Fibroblast of lung (primary cell): Measurements from ENCODE around the gene RGS12. TPM values are rescaled to one million over a fixed set of nuclear protein-coding genes. Genes with fewer than 3 reads are reported as not detected.

ENCODE experiments used
- DNase-seq, 2 donors: peaks; one replicate each; pipeline versions ENCODE4 v3.0.0 to v3.0.0-alpha.2; 2010; ENCODE audit warnings: low read depth in 2 of 2
- H2AFZ ChIP-seq: 2 replicates; pipeline ENCODE4 v1.5.1; 2012; ENCODE audit warnings: low read length, control low read depth, inconsistent platforms
- H3K27ac ChIP-seq: 2 replicates; pipeline ENCODE4 v1.5.1; 2011; ENCODE audit warnings: low read length, control low read depth; ENCODE audit not compliant: insufficient read depth
- H3K27me3 ChIP-seq: 2 replicates; pipeline ENCODE4 v1.5.1; 2011; ENCODE audit warnings: mild to moderate bottlenecking, low read length; ENCODE audit not compliant: control insufficient read depth, insufficient read depth
- H3K36me3 ChIP-seq: 2 replicates; pipeline ENCODE4 v1.5.1; 2011; ENCODE audit warnings: low read length; ENCODE audit not compliant: control insufficient read depth, insufficient read depth
- H3K4me1 ChIP-seq: 2 replicates; pipeline ENCODE4 v1.5.1; 2011; ENCODE audit warnings: low read length; ENCODE audit not compliant: control insufficient read depth, insufficient read depth; ENCODE audit errors: extremely low read depth
- H3K4me2 ChIP-seq: 2 replicates; pipeline ENCODE4 v1.5.1; 2011; ENCODE audit warnings: low read length, control low read depth; ENCODE audit not compliant: insufficient read depth; ENCODE audit errors: extremely low read depth
- H3K4me3 ChIP-seq, 4 experiments: fragments of 200-600 bp in 1 of 4; sonication (generic) in 1 of 4; replicated peaks in 1 of 4; 2 replicates each; pipeline ENCODE4 v1.5.1; 2011 to 2016; ENCODE audit warnings: low read length in 4 of 4, low read depth in 3 of 4, mild to moderate bottlenecking in 3 of 4, control low read depth in 2 of 4, inconsistent platforms in 1 of 4, mixed read lengths in 1 of 4; ENCODE audit not compliant: insufficient read depth in 1 of 4; ENCODE audit errors: control extremely low read depth in 1 of 4
- H3K79me2 ChIP-seq: 2 replicates; pipeline ENCODE4 v1.5.1; 2012; ENCODE audit warnings: mild to moderate bottlenecking, low read length, inconsistent platforms; ENCODE audit not compliant: control insufficient read depth, insufficient read depth
- H3K9ac ChIP-seq: 2 replicates; pipeline ENCODE4 v1.5.1; 2011; ENCODE audit warnings: mild to moderate bottlenecking, low read length, control low read depth; ENCODE audit not compliant: insufficient read depth
- H3K9me3 ChIP-seq: 2 replicates; pipeline ENCODE4 v1.5.1; 2012; ENCODE audit warnings: low read depth, low read length; ENCODE audit not compliant: control insufficient read depth, insufficient read depth
- H4K20me1 ChIP-seq: 2 replicates; pipeline ENCODE4 v1.5.1; 2011; ENCODE audit warnings: low read length; ENCODE audit not compliant: control insufficient read depth, insufficient read depth; ENCODE audit errors: extremely low read depth
- EZH2 ChIP-seq: IDR thresholded peaks from 2 replicates; pipeline ENCODE4 v1.5.1; 2012; ENCODE audit warnings: low read length, control low read depth, mild to moderate bottlenecking; ENCODE audit errors: missing control alignments
- polyA plus RNA-seq, 2 donors: library from polyadenylated mRNA; depleted of rRNA in 1 of 2; stranded (reverse) in 1 of 2; unstranded in 1 of 2; fragments of >200 nt; gene quantifications; 2 replicates each; pipeline ENCODE4 v1.2.1, GENCODE V29; 2011 to 2012; ENCODE audit warnings: missing spikeins in 1 of 2
- total RNA-seq: library from RNA; depleted of rRNA; stranded (reverse); fragments of >200 nt; gene quantifications from 2 replicates; pipeline ENCODE4 v1.2.1, GENCODE V29; 2014
- TF ChIP-seq, protein P1 (sequence below), 2 donors: IDR thresholded peaks in 1 of 2; conservative IDR thresholded peaks in 1 of 2; 1 replicate in 1 of 2; 2 replicates in 1 of 2; pipeline ENCODE4 v1.5.1; 2011 to 2012; ENCODE audit warnings: low read length in 2 of 2, control low read depth in 1 of 2, inconsistent platforms in 1 of 2, low read depth in 1 of 2, mild to moderate bottlenecking in 1 of 2

The RGS12 gene
- total and polyA plus RNA-seq, 2 donors (not counting 1 experiment from before 2014, with no cell fraction given) = 5.1 to 21.1 TPM

DNA sequence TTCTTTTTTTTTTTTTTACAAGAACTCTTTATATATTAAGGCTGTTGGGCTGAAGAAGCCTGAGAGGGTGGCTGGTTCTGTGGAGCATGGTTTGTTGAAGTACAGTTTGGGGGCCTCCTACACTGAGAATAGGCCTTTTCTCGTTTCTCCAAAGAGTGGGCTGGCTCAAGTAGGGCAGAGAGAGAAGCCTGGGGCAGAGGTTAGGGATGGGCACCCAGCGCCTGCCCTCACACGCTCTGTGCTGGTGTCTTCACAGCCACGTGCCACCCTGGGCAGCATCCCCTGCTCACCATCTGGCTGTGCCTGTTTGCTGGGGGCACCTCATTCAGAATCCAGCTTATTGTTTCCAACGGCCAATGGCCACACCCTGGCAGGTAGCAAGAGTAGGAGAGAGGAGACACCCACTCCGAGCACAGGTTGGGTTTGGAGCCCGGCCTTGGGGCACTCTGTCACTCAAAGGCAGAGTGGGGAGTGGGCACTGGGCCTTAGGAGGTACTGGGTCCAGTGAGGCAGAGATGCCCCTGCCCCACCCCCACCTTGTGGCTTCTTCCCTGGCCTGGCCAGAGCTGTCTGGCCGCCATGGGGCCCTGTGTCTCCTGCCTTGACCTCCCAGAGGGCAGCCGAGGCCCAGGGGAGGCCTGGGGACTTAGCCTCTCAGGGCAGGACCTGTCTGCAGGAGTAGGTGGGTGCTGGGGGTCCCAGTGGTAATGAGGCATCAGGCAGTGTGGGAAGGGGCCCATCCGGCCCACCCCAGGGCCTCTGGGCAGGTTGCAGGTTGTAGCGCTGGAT, 40.9 kb upstream of the RGS12 start:
- no peaks in the 10 kb centered on the region for H3K79me2 ChIP-seq
- H3K27ac ChIP-seq = no peak overlapping the region
- no peak overlapping the region for H2AFZ ChIP-seq
- H3K4me3 ChIP-seq = no peak overlapping the region
- no peak overlapping the region for H3K4me2 ChIP-seq
- H4K20me1 ChIP-seq = no peaks in the 10 kb centered on the region
- H3K9ac ChIP-seq = no peak overlapping the region
- H3K27me3 ChIP-seq = no peaks in the 10 kb centered on the region
- no peaks in the 10 kb centered on the region for H3K36me3 ChIP-seq
- no peak for DNase-seq
- H3K9me3 ChIP-seq = no peaks in the 10 kb centered on the region
- TF ChIP-seq EZH2 = no peak
- TF ChIP-seq, protein P1, sequence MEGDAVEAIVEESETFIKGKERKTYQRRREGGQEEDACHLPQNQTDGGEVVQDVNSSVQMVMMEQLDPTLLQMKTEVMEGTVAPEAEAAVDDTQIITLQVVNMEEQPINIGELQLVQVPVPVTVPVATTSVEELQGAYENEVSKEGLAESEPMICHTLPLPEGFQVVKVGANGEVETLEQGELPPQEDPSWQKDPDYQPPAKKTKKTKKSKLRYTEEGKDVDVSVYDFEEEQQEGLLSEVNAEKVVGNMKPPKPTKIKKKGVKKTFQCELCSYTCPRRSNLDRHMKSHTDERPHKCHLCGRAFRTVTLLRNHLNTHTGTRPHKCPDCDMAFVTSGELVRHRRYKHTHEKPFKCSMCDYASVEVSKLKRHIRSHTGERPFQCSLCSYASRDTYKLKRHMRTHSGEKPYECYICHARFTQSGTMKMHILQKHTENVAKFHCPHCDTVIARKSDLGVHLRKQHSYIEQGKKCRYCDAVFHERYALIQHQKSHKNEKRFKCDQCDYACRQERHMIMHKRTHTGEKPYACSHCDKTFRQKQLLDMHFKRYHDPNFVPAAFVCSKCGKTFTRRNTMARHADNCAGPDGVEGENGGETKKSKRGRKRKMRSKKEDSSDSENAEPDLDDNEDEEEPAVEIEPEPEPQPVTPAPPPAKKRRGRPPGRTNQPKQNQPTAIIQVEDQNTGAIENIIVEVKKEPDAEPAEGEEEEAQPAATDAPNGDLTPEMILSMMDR (conservative IDR thresholded peaks at IDR 0.05 in 1 of 2, IDR thresholded peaks at IDR 0.05 in 1 of 2; ENCODE audit: low read depth in 1 of 2, low read length in 2 of 2) = no peak
- no peaks in the 10 kb centered on the region for H3K4me1 ChIP-seq

DNA sequence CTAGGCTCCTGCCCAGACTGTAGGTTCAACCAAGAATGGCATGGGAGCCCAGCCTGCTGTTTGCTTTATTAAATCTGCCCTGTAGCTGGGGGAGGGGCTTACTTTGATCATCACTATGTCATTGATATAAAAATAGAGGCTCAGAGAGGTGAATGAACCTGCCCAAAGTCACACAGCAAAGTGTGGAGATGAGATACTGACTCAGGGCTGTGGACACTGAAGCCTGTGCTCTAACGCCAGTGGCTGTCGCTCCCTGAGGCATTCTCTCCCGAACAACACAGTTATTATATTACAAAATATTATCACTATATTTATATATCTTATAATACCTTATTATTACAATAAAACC, 40.4 kb upstream of the RGS12 start:
- Histone ChIP-seq H3K4me2 (no peak overlapping the region), H3K9ac (no peak overlapping the region), H2AFZ (no peak overlapping the region), H3K27me3 (no peaks in the 10 kb centered on the region), H4K20me1 (no peaks in the 10 kb centered on the region), H3K27ac (no peak overlapping the region), H3K79me2 (no peaks in the 10 kb centered on the region), H3K36me3 (no peaks in the 10 kb centered on the region), H3K4me3 (no peak overlapping the region), H3K9me3 (no peaks in the 10 kb centered on the region), H3K4me1 (no peaks in the 10 kb centered on the region)
- DNase-seq = no peak
- no peak for TF ChIP-seq EZH2
- TF ChIP-seq, protein P1 (conservative IDR thresholded peaks at IDR 0.05 in 1 of 2, IDR thresholded peaks at IDR 0.05 in 1 of 2; ENCODE audit: low read depth in 1 of 2, low read length in 2 of 2) = no peak

DNA sequence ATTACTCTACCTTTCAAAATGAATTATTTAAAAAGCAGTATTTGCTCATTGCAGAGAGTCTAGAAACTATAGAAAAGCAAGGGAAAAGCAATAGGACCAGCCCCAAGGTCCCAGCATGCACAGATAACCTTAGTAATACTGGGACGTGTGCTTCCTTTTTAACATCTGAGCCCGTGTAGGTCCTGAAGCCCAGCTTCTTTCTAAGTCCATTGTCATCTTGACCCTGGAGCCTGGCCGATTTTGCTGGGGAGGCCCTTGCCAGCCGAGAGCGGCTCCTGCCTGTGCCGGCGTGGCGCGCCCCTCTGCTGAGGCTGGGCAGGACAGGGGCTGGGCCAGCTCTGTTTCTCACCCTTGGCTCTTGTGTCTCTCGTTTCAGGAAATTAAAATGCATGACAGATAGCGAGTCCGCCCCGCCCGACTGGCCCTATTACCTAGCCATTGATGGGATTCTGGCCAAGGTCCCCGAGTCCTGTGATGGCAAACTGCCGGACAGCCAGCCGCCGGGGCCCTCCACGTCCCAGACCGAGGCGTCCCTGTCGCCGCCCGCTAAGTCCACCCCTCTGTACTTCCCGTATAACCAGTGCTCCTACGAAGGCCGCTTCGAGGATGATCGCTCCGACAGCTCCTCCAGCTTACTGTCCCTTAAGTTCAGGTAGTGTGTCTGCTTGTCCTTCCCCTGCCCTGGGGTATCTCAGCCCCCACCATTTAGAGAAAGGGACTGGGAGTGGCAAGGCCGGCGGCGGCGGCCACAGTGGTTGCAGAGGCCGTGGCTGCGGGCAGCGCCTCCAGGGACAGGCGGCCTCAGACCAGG, 39.8 kb upstream of the RGS12 start:
- Histone ChIP-seq H4K20me1 (no peaks in the 10 kb centered on the region), H3K4me3 (no peak overlapping the region), H3K4me1 (no peaks in the 10 kb centered on the region), H3K27ac (no peak overlapping the region), H3K4me2 (no peak overlapping the region), H3K9me3 (no peaks in the 10 kb centered on the region), H3K27me3 (no peaks in the 10 kb centered on the region), H3K79me2 (no peaks in the 10 kb centered on the region), H3K36me3 (no peaks in the 10 kb centered on the region), H3K9ac (no peak overlapping the region), H2AFZ (no peak overlapping the region)
- TF ChIP-seq EZH2 = no peak
- TF ChIP-seq, protein P1 (conservative IDR thresholded peaks at IDR 0.05 in 1 of 2, IDR thresholded peaks at IDR 0.05 in 1 of 2; ENCODE audit: low read depth in 1 of 2, low read length in 2 of 2) = no peak
- DNase-seq = no peak
